Lower leg skin (tissue), 3 donors: Measurements from ENCODE around the gene THYN1.

Source experiments
- POLR2A ChIP-seq, 2 donors: fragments of 450-650 bp; IDR thresholded peaks; one replicate each; pipeline ENCODE4 v1.6.1; 2016 to 2017; ENCODE audit warnings: antibody characterized with exemption in 2 of 2, mild to moderate bottlenecking in 1 of 2, moderate library complexity in 1 of 2
- TF ChIP-seq, protein P1 (sequence below), 3 donors: fragments of 450-650 bp; IDR thresholded peaks; one replicate each; pipeline ENCODE4 v1.5.1; 2016; ENCODE audit warnings: antibody characterized with exemption in 3 of 3, mild to moderate bottlenecking in 3 of 3, moderate library complexity in 2 of 3

DNA sequence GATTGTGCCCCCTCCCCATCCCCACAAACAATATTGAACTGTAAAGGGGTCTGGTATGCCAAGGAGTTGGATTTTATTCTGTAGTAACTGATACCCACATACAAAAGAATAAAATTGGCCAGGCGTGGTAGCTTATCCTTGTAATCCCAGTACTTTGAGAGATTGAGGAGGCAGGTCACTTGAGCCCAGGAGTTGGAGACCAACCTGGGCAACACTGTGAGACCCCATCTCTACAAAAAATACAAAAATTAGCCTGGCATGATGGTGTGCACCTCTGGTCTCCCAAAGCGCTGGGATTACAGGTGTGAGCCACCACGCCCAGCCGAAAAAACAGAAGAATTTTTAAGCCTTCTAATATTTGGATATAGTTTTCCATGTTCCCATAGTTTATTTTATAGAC lies 18.8 kb upstream of the THYN1 start:
- TF ChIP-seq, protein P1, sequence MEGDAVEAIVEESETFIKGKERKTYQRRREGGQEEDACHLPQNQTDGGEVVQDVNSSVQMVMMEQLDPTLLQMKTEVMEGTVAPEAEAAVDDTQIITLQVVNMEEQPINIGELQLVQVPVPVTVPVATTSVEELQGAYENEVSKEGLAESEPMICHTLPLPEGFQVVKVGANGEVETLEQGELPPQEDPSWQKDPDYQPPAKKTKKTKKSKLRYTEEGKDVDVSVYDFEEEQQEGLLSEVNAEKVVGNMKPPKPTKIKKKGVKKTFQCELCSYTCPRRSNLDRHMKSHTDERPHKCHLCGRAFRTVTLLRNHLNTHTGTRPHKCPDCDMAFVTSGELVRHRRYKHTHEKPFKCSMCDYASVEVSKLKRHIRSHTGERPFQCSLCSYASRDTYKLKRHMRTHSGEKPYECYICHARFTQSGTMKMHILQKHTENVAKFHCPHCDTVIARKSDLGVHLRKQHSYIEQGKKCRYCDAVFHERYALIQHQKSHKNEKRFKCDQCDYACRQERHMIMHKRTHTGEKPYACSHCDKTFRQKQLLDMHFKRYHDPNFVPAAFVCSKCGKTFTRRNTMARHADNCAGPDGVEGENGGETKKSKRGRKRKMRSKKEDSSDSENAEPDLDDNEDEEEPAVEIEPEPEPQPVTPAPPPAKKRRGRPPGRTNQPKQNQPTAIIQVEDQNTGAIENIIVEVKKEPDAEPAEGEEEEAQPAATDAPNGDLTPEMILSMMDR (IDR thresholded peaks at IDR 0.05), result no peak
- TF ChIP-seq POLR2A (IDR thresholded peaks at IDR 0.05), result no peak
